ENCODE results near the gene CTNND2. TPM values are rescaled to one million over a fixed set of nuclear protein-coding genes. Genes with fewer than 3 reads are reported as not detected.

Gene CTNND2
- polyA plus RNA-seq, 1 of the 3 experiments (the other 2 are of a cell fraction): not detected

- ChIA-PET CTCF (no interaction called here), POLR2A (no interaction called here)
- Histone ChIP-seq H3K27me3 (ENCODE audit: insufficient read depth) (no peaks in the 10 kb centered on the region), H3K36me3 (replicated peaks in 1 of 2; ENCODE audit: control insufficient read depth in 1 of 2, insufficient read depth in 2 of 2, low read length in 1 of 2) (no peaks in the 10 kb centered on the region), H3F3A (replicated peaks; ENCODE audit: insufficient read depth) (no peaks in the 10 kb centered on the region), H4K20me1 (ENCODE audit: insufficient read depth) (no peaks in the 10 kb centered on the region), H2AFZ (ENCODE audit: low read depth) (no peak overlapping the region), H3K27ac (ENCODE audit: low read depth in 2 of 2, low read length in 1 of 2) (no peak overlapping the region), H3K9me2 (no peaks in the 10 kb centered on the region), H3K4me2 (no peak overlapping the region), H3K4me1 (ENCODE audit: control insufficient read depth in 1 of 2, insufficient read depth in 2 of 2, low read depth in 1 of 2, low read length in 1 of 2) (no peaks in the 10 kb centered on the region), H3K9me3 (no peaks in the 10 kb centered on the region), H3K9ac (no peak overlapping the region), H3K4me3 (ENCODE audit: low read depth in 2 of 2, low read length in 1 of 2) (no peak overlapping the region), H3K79me2 (ENCODE audit: insufficient read depth) (no peaks in the 10 kb centered on the region)
- 1% methylated on average over 5 of the region's 5 CpGs for WGBS (ENCODE audit: low lambda C conversion rate)
- DNase-seq: no peak
- TF ChIP-seq TCF12 (IDR thresholded peaks at IDR 0.05) (no peak), PBX3 (IDR thresholded peaks at IDR 0.05) (no peak), USF1 (IDR thresholded peaks at IDR 0.05; ENCODE audit: borderline replicate concordance, low read depth) (no peak), EZH2phosphoT487 (IDR thresholded peaks at IDR 0.05; ENCODE audit: borderline replicate concordance, low read depth) (no peak)
Measured at GRCh38 chr5:11894992-11895391, 9.3 kb downstream of the CTNND2 start.

- CTCF ChIA-PET: interaction anchor here (1.2 kb wide), 1 partner anchor 131 kb away, joined by 3 read pairs; no protein-coding TSS in a partner anchor
- Histone ChIP-seq H3K4me2 (no peak overlapping the region), H2AFZ (ENCODE audit: low read depth) (no peak overlapping the region), H3K27ac (ENCODE audit: low read depth in 2 of 2, low read length in 1 of 2) (no peak overlapping the region), H3F3A (replicated peaks; ENCODE audit: insufficient read depth) (no peaks in the 10 kb centered on the region), H3K9ac (no peak overlapping the region), H3K4me1 (ENCODE audit: control insufficient read depth in 1 of 2, insufficient read depth in 2 of 2, low read depth in 1 of 2, low read length in 1 of 2) (no peaks in the 10 kb centered on the region), H3K9me2 (no peaks in the 10 kb centered on the region), H3K36me3 (replicated peaks in 1 of 2; ENCODE audit: control insufficient read depth in 1 of 2, insufficient read depth in 2 of 2, low read length in 1 of 2) (no peaks in the 10 kb centered on the region), H3K27me3 (ENCODE audit: insufficient read depth) (no peaks in the 10 kb centered on the region), H3K4me3 (ENCODE audit: low read depth in 2 of 2, low read length in 1 of 2) (no peak overlapping the region), H3K9me3 (no peaks in the 10 kb centered on the region), H3K79me2 (ENCODE audit: insufficient read depth) (no peaks in the 10 kb centered on the region), H4K20me1 (ENCODE audit: insufficient read depth) (no peaks in the 10 kb centered on the region)
- DNase-seq: no peak
- POLR2A ChIA-PET: no interaction called here
- 51% methylated on average over 6 of the region's 6 CpGs for WGBS (ENCODE audit: low lambda C conversion rate)
- TF ChIP-seq PBX3 (IDR thresholded peaks at IDR 0.05) (no peak), MEF2A (IDR thresholded peaks at IDR 0.05; ENCODE audit: borderline replicate concordance, low read depth) (no peak), USF1 (IDR thresholded peaks at IDR 0.05; ENCODE audit: borderline replicate concordance, low read depth) (no peak), MXI1 (IDR thresholded peaks at IDR 0.05; ENCODE audit: low read depth, low read length) (no peak), CTCF (IDR thresholded peaks at IDR 0.05) (no peak), SIN3A (IDR thresholded peaks at IDR 0.05; ENCODE audit: borderline replicate concordance, low read depth, low read length) (no peak), TAF1 (IDR thresholded peaks at IDR 0.05; ENCODE audit: borderline replicate concordance, low read depth, low read length) (no peak), GATA2 (CRISPR knock-in tag; IDR thresholded peaks at IDR 0.05) (no peak), EP300 (IDR thresholded peaks at IDR 0.05; ENCODE audit: borderline replicate concordance in 1 of 2, low read depth in 1 of 2, low read length in 1 of 2) (no peak), FOXM1 (IDR thresholded peaks at IDR 0.05; ENCODE audit: low read depth) (no peak), CHD2 (IDR thresholded peaks at IDR 0.05; ENCODE audit: low read length, partially characterized antibody) (no peak), ELF1 (IDR thresholded peaks at IDR 0.05) (no peak), RFX5 (IDR thresholded peaks at IDR 0.05; ENCODE audit: low read length) (no peak), JUND (IDR thresholded peaks at IDR 0.05) (no peak), RXRA (IDR thresholded peaks at IDR 0.05; ENCODE audit: borderline replicate concordance, low read depth) (no peak), NFIC (IDR thresholded peaks at IDR 0.05; ENCODE audit: borderline replicate concordance) (no peak), TEAD4 (IDR thresholded peaks at IDR 0.05; ENCODE audit: borderline replicate concordance, insufficient read depth) (no peak)
Measured at GRCh38 chr5:11892832-11893231, 11.4 kb downstream of the CTNND2 start.

Measured in SK-N-SH (cell line).